Naive thymus-derived CD8-positive, alpha-beta T cell (primary cell): ENCODE measurements around the gene CD207. TPM values are rescaled to one million over a fixed set of nuclear protein-coding genes. Genes with fewer than 3 reads are reported as not detected.

ENCODE experiments used
- ATAC-seq, 2 donors: fragments of 150-1000 bp; cut with Tn5 transposase in 1 of 2; sonication (Bioruptor Pico), chemical (Tn5 transposase) in 1 of 2; 1 replicate in 1 of 2; 2 replicates in 1 of 2; pipeline ENCODE4 v1.10.0; 2021; ENCODE audit warnings: mild to moderate bottlenecking in 2 of 2, moderate library complexity in 2 of 2
- POLR2A ChIA-PET: fragments of 350-600 bp; sonication (Branson Sonifier 250); formaldehyde crosslinking; loops from one replicate; lab custom pipeline; 2021; ENCODE audit warnings: antibody characterized with exemption; lab: Charles Lee
- DNase-seq, 10 donors: peaks; one replicate each; pipeline versions ENCODE4 v3.0.0 to v3.0.0-alpha.2; 2020 to 2022
- H3K27ac Mint-ChIP-seq, 10 donors: one replicate each; pipeline ENCODE4 v1.8.0; 2020 to 2022; ENCODE audit warnings: mild to moderate bottlenecking in 10 of 10, mixed read lengths in 10 of 10, moderate library complexity in 4 of 10, inconsistent platforms in 1 of 10
- H3K27me3 Mint-ChIP-seq, 5 donors: one replicate each; pipeline ENCODE4 v1.8.0; 2021 to 2022; ENCODE audit warnings: mixed read lengths in 5 of 5
- H3K36me3 Mint-ChIP-seq, 3 donors: one replicate each; pipeline ENCODE4 v1.8.0; 2020 to 2022; ENCODE audit warnings: mixed read lengths in 3 of 3, mild to moderate bottlenecking in 2 of 3, inconsistent platforms in 1 of 3
- H3K4me1 Mint-ChIP-seq, 4 donors: one replicate each; pipeline ENCODE4 v1.8.0; 2021 to 2022; ENCODE audit warnings: mixed read lengths in 4 of 4
- H3K4me3 Mint-ChIP-seq, 10 donors: one replicate each; pipeline ENCODE4 v1.8.0; 2020 to 2022; ENCODE audit warnings: mild to moderate bottlenecking in 10 of 10, mixed read lengths in 10 of 10, moderate library complexity in 6 of 10, inconsistent platforms in 1 of 10
- H3K9me3 Mint-ChIP-seq, 9 donors: one replicate each; pipeline ENCODE4 v1.8.0; 2020 to 2022; ENCODE audit warnings: mixed read lengths in 9 of 9, mild to moderate bottlenecking in 3 of 9, inconsistent platforms in 1 of 9, moderate library complexity in 1 of 9
- polyA plus RNA-seq, 3 donors: library from polyadenylated mRNA; unstranded; fragments of 300-500 nt; fragmentation: Illumina TruSeq; gene quantifications; one replicate each; pipeline ENCODE4 v1.2.3, GENCODE V29; 2021
- total RNA-seq, 8 experiments: library from RNA in 2 of 8; stranded (reverse) in 2 of 8; gene quantifications; one replicate each; pipeline ENCODE4 v1.2.3 and lab custom pipeline; 2021 to 2026

CD207 gene
- total and polyA plus RNA-seq, 5 experiments from 2014 or later, result not detected

- Mint-ChIP-seq H3K4me1 (peaks cover 8 to 35% (median 28%) of the 10 kb centered on the region in 4 donors), H3K36me3 (no peaks in the 10 kb centered on the region), H3K9me3 (no peaks in the 10 kb centered on the region), H3K27ac (peak overlapping the region in 5 of 10 donors; percentile 1 to 68 (median 21)), H3K27me3 (no peaks in the 10 kb centered on the region), H3K4me3 (no peak overlapping the region)
- no peak for ATAC-seq
- POLR2A ChIA-PET, result no interaction called here
- no peak for DNase-seq
Observed at GRCh38 chr2:70850925-70851324, 15.3 kb upstream of the CD207 start.

GRCh38 chr2:70842401-70842800 is 6.8 kb upstream of the CD207 start:
- no peak overlapping the region for H3K4me3 Mint-ChIP-seq
- peaks cover 2 to 9% (median 5%) of the 10 kb centered on the region in 5 donors for H3K27me3 Mint-ChIP-seq
- H3K4me1 Mint-ChIP-seq, result no peaks in the 10 kb centered on the region
- H3K9me3 Mint-ChIP-seq, result peaks cover 0 to 10% (median 0%) of the 10 kb centered on the region in 9 donors
- H3K27ac Mint-ChIP-seq, result no peak overlapping the region
- ATAC-seq (no peak), DNase-seq (no peak)
- H3K36me3 Mint-ChIP-seq, result peaks cover 0 to 2% (median 0%) of the 10 kb centered on the region in 3 donors
- POLR2A ChIA-PET, result no interaction called here

GRCh38 chr2:70837980-70838925 is 2.6 kb upstream of the CD207 start:
- POLR2A ChIA-PET, result no interaction called here
- H3K4me1 Mint-ChIP-seq, result peaks cover 0 to 4% (median 1%) of the 10 kb centered on the region in 4 donors

GRCh38 chr2:70834881-70835280 is 735 bp downstream of the CD207 start:
- ATAC-seq (no peak), DNase-seq (no peak)
- Mint-ChIP-seq H3K4me3 (no peak overlapping the region), H3K27ac (peak overlapping the region in 1 of 10 donors; percentile 46), H3K36me3 (peaks cover 0 to 2% (median 0%) of the 10 kb centered on the region in 3 donors), H3K27me3 (peaks cover 0 to 4% (median 3%) of the 10 kb centered on the region in 5 donors), H3K9me3 (no peaks in the 10 kb centered on the region), H3K4me1 (peaks cover 0 to 4% (median 1%) of the 10 kb centered on the region in 4 donors)
- POLR2A ChIA-PET, result no interaction called here

More at GRCh38 chr2:70837980-70838925, 2.6 kb upstream of the CD207 start:
- H3K9me3 Mint-ChIP-seq, result peaks cover 0 to 5% (median 0%) of the 10 kb centered on the region in 9 donors
- ATAC-seq (no peak), DNase-seq (no peak)
- H3K36me3 Mint-ChIP-seq, result peaks cover 0 to 2% (median 0%) of the 10 kb centered on the region in 3 donors
- H3K27ac Mint-ChIP-seq, result peak overlapping the region in 1 of 10 donors; percentile 78
- H3K4me3 Mint-ChIP-seq, result no peak overlapping the region
- peaks cover under 1 to 9% (median 6%) of the 10 kb centered on the region in 5 donors for H3K27me3 Mint-ChIP-seq

GRCh38 chr2:70834106-70834505 is 1.5 kb downstream of the CD207 start:
- POLR2A ChIA-PET, result no interaction called here
- no peak for ATAC-seq
- Mint-ChIP-seq H3K36me3 (peaks cover 0 to 2% (median 0%) of the 10 kb centered on the region in 3 donors), H3K4me3 (no peak overlapping the region), H3K27me3 (peaks cover 0 to 3% (median 2%) of the 10 kb centered on the region in 5 donors), H3K4me1 (peaks cover 0 to 4% (median 1%) of the 10 kb centered on the region in 4 donors), H3K27ac (no peak overlapping the region), H3K9me3 (no peaks in the 10 kb centered on the region)
- DNase-seq, result no peak

- no peak for DNase-seq
- H3K9me3 Mint-ChIP-seq, result no peaks in the 10 kb centered on the region
- no peak overlapping the region for H3K27ac Mint-ChIP-seq
- peaks cover 0 to 2% (median 0%) of the 10 kb centered on the region in 3 donors for H3K36me3 Mint-ChIP-seq
- peaks cover 0 to 3% (median 2%) of the 10 kb centered on the region in 5 donors for H3K27me3 Mint-ChIP-seq
- H3K4me1 Mint-ChIP-seq, result peaks cover 0 to 10% (median 1%) of the 10 kb centered on the region in 4 donors
- ATAC-seq, result no peak
- no peak overlapping the region for H3K4me3 Mint-ChIP-seq
- POLR2A ChIA-PET, result no interaction called here
Observed at GRCh38 chr2:70833246-70833645, 2.4 kb downstream of the CD207 start.

GRCh38 chr2:70832386-70832785 is 3.2 kb downstream of the CD207 start:
- POLR2A ChIA-PET, result interaction anchor here (1.0 kb wide), 1 partner anchor 20 kb away, joined by 3 read pairs; no protein-coding TSS in a partner anchor

GRCh38 chr2:70831861-70832260 is 3.8 kb downstream of the CD207 start:
- H3K4me1 Mint-ChIP-seq, result peaks cover 0 to 16% (median 3%) of the 10 kb centered on the region in 4 donors
- POLR2A ChIA-PET, result interaction anchor here (1.0 kb wide), 1 partner anchor 19 kb away, joined by 3 read pairs; no protein-coding TSS in a partner anchor
- no peak overlapping the region for H3K27ac Mint-ChIP-seq
- no peak for DNase-seq
- no peaks in the 10 kb centered on the region for H3K9me3 Mint-ChIP-seq
- H3K36me3 Mint-ChIP-seq, result peaks cover 0 to 2% (median 0%) of the 10 kb centered on the region in 3 donors
- no peak overlapping the region for H3K4me3 Mint-ChIP-seq
- ATAC-seq, result no peak
- H3K27me3 Mint-ChIP-seq, result peaks cover 0 to 3% (median 2%) of the 10 kb centered on the region in 5 donors

More at GRCh38 chr2:70832386-70832785, 3.2 kb downstream of the CD207 start:
- Mint-ChIP-seq H3K27me3 (peaks cover 0 to 3% (median 2%) of the 10 kb centered on the region in 5 donors), H3K4me3 (no peak overlapping the region), H3K27ac (no peak overlapping the region), H3K36me3 (peaks cover 0 to 2% (median 0%) of the 10 kb centered on the region in 3 donors), H3K9me3 (no peaks in the 10 kb centered on the region), H3K4me1 (peaks cover 0 to 13% (median 1%) of the 10 kb centered on the region in 4 donors)
- no peak for DNase-seq
- no peak for ATAC-seq

- DNase-seq (no peak), ATAC-seq (no peak)
- POLR2A ChIA-PET, result no interaction called here
- Mint-ChIP-seq H3K27me3 (peaks cover 0 to 3% (median 2%) of the 10 kb centered on the region in 5 donors), H3K4me1 (peaks cover 0 to 18% (median 3%) of the 10 kb centered on the region in 4 donors), H3K9me3 (no peaks in the 10 kb centered on the region), H3K36me3 (peaks cover 0 to 2% (median 0%) of the 10 kb centered on the region in 3 donors), H3K4me3 (no peak overlapping the region), H3K27ac (no peak overlapping the region)
Observed at GRCh38 chr2:70830366-70830765, 5.2 kb downstream of the CD207 start.

- DNase-seq, result no peak
- POLR2A ChIA-PET, result no interaction called here
- no peak overlapping the region for H3K27ac Mint-ChIP-seq
Observed at GRCh38 chr2:70829916-70830315, 5.7 kb downstream of the CD207 start.

GRCh38 chr2:70828914-70829824 is 6.4 kb downstream of the CD207 start:
- H3K27me3 Mint-ChIP-seq, result peaks cover 0 to 3% (median 1%) of the 10 kb centered on the region in 5 donors
- POLR2A ChIA-PET, result no interaction called here
- no peak for ATAC-seq
- H3K4me3 Mint-ChIP-seq, result no peak overlapping the region
- no peaks in the 10 kb centered on the region for H3K9me3 Mint-ChIP-seq
- no peak for DNase-seq
- no peaks in the 10 kb centered on the region for H3K36me3 Mint-ChIP-seq
- no peak overlapping the region for H3K27ac Mint-ChIP-seq
- peaks cover 0 to 18% (median 1%) of the 10 kb centered on the region in 4 donors for H3K4me1 Mint-ChIP-seq

More at GRCh38 chr2:70829916-70830315, 5.7 kb downstream of the CD207 start:
- H3K27me3 Mint-ChIP-seq, result peaks cover 0 to 3% (median 2%) of the 10 kb centered on the region in 5 donors
- peaks cover 0 to 2% (median 0%) of the 10 kb centered on the region in 3 donors for H3K36me3 Mint-ChIP-seq
- H3K9me3 Mint-ChIP-seq, result no peaks in the 10 kb centered on the region
- H3K4me3 Mint-ChIP-seq, result no peak overlapping the region
- peaks cover 0 to 19% (median 3%) of the 10 kb centered on the region in 4 donors for H3K4me1 Mint-ChIP-seq
- ATAC-seq, result no peak

- peaks cover under 1 to 18% (median 2%) of the 10 kb centered on the region in 4 donors for H3K4me1 Mint-ChIP-seq
- H3K27ac Mint-ChIP-seq, result no peak overlapping the region
- ATAC-seq, result no peak
- H3K4me3 Mint-ChIP-seq, result no peak overlapping the region
- H3K27me3 Mint-ChIP-seq, result peaks cover 0 to 3% (median 1%) of the 10 kb centered on the region in 5 donors
- DNase-seq, result no peak
- H3K9me3 Mint-ChIP-seq, result no peaks in the 10 kb centered on the region
- POLR2A ChIA-PET, result no interaction called here
- H3K36me3 Mint-ChIP-seq, result no peaks in the 10 kb centered on the region
Observed at GRCh38 chr2:70828115-70828514, 7.5 kb downstream of the CD207 start.
